HG03565 (cell line): ENCODE measurements around the gene TMEM161B.
"Not testable (repeated sequence)": the region's sequence is repeated elsewhere in the genome, so short reads cannot be mapped to it uniquely, and the experiment has no call there.

ENCODE experiments used
- ATAC-seq: cut with Tn5 transposase; IDR thresholded peaks from one replicate; pipeline ENCODE4 v1.9.1; 2021; ENCODE audit warnings: mild to moderate bottlenecking, moderate library complexity; ENCODE audit not compliant: unreplicated experiment

Gene TMEM161B

DNA sequence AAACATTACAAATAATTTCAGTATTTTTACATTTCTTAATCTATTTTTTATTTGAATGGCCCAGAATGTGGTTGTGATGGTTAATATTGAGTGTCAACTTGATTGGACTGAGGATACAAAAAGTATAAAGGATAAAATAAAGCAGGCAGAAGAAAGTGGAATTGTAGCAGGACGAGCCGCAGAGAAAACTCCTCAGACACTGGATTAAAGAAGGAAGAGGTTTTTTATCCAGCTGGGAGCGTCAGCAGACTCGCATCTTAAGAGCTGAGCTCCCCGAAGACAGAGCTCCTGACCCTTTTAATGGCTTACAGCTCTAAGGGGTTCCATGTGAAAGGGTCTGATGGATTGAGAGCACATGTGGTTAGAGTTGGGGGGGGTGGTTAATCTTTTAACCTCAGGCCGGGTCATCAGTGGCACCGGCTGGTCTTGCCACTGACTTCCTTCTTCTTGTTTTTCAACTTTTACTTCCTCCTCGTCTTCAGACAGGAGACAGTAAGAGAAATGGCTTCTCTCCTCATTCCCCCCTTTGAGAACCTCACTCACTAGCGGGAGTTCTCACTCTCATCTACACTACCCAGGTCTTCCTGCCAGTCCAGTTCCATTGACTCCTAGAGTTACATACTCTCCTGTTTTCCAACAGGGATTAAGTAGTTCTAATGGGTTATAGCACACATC is 80.0 kb downstream of the TMEM161B start:
- no peak for ATAC-seq

DNA sequence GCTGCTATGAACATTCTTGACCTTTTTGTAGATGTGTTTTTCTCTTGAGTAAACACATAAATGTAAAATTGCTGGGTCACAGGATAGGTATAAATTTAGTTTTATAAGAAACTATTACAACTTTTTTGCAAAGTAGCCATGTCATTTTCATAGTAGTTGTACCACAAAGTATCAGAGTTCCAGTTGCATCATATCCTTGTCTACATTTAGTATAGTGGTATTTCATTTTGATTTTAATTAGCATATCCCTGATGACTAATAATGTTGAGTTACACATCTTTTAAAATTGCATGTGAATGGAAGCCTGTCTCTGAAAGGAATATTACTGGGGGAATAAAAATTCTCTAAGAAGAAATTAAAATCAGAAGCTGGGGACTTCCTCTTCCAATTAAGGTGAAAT is 85.4 kb downstream of the TMEM161B start:
- ATAC-seq: no peak

DNA sequence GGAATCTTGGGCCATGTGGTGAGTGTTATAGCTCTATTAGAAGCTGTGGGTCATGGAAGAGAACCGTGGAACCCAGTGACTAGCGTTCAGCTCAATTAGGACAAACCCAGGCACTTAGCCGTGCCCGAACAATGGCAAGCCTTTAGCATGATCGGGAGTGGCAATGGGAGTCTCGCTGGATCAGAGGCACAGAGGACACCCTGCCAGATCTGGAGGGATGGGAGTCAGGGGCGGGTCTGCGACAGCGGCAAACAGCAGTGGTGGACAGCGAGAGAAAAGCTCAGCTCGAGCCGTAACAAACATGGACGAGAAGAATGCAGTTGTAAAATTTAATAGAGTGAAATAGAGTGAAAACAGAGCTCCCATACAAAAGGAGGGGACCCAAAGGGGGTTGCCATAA is 91.2 kb downstream of the TMEM161B start:
- not testable (repeated sequence) for ATAC-seq

DNA sequence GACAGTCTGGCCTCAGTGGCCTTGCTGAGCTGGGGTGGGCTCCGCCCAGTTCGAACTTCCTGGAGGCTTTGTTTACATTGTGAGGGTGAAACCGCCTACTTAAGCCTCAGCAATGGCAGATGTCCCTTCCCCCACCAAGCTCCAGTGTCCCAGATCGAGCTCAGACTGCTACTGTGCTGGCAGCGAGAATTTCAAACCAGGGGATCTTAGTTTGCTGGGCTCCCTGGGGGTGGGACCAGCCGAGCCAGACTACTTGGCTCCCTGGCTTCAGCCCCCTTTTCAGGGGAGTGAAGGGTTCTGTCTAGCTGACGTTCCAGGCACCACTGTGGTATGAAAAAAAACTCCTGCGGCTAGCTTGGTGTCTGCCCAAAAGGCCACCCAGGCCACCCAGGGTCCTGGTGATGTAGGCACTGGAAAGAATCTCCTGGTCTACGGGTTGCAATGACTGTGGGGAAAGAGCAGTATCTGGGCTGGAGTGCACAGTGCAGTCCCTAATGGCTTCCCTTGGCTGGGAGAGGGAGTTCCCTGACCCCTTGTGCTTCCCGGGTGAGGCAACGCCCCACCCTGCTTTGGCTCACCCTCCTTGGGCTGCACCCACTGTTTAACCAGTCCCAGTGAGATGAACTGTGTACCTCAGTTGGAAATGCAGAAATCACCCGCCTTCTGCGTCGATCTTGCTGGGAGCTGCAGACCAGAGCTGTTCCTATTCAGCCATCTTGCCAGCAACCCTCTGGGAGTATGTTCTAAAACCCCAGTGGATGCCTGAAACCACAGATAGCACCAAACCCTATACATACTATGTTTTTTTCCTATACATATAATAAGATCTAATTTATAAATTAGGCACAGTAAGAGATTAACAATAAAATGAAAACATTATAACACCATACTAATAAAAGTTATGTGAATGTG is 95.5 kb downstream of the TMEM161B start:
- no peak for ATAC-seq

GRCh38 chr5:88159591-88159990 is 109.1 kb downstream of the TMEM161B start:
- no peak for ATAC-seq

DNA sequence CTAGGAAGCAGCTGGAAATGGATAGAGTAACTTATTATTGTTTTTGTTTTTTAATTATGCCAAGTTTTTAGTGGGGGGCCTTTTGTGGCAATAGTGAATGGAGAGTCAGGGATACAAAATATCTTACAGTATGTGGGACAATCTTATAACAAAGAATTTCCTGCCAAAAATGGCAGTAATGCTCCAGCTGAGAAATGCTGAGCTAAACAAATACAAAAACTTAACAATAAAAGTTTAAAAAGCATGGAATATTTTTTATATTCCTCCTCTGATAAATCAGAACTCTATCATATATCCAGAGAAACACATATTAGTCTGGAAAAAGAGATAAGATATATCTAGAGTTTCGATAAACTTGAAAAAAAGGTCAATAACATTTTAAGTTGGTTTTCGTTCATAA is 110.6 kb downstream of the TMEM161B start:
- ATAC-seq: no peak

DNA sequence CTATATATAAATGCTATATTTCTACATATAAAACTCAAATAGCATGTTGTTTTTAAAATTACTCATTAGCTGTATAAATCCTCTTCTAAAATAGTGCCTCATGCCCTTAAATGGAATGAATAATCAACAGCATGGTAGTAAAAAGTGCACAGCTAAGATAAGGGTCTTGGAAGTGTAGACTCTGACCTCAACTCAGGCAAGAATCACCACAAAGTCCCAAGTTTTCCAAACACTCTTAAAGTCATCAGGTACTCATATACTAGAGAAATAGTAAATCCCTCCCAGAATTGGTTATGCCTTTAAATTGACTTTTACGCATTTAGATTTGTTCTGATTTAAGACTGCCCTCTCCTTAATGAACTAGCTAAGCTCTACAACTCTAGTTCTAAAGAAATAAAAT is 113.8 kb downstream of the TMEM161B start:
- no peak for ATAC-seq

- ATAC-seq: no peak
These were observed 117.9 kb downstream of the TMEM161B start for GRCh38 chr5:88150747-88151146.

DNA sequence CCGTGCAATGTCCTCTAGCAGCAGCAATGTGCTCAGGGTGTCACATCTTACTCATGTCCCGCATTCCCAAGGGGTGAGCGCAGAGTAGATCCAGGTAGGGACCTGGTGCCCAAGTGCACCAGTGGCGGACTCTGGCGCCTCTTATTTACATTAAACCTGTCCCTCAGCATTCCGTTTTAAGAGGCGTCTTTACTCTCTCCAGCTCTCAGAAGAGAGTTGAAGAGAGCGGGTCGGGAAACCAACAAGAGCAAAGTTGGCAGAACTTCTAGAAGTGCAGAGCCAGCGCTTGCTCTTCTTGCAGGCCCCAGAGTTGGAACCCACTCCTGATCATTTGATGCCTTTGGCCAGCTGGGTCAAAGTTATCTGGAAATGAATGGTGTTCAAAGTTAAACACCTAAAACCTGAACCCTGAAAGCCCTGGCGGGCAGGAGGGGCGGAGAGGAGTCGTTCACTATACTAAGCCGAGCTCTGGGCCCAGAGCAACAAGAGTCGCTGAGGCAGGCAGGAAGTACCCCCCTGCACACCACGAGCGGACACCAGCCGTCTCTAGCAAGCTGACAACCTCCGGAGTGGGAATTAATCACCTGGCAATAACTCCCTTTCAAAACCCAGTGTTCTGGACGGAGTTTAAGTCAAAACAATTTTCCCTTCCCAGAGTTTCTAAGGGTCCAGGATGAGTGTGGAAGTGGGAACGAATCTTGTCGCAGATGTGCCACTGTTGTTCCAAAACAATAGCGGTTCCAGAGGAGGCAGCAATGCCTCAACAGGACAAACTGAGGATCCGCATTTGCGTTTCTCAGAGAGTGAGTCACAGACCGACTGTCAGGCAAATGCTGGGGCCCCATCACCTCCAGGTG is 122.8 kb downstream of the TMEM161B start:
- ATAC-seq: no peak

GRCh38 chr5:88145221-88145610 is 123.4 kb downstream of the TMEM161B start:
- no peak for ATAC-seq
